ENCODE results near the gene FMNL3. TPM values are rescaled to one million over a fixed set of nuclear protein-coding genes. Genes with fewer than 3 reads are reported as not detected.

Gene FMNL3
- total RNA-seq, 1 donor from 2014 or later = 58.4 TPM

DNA sequence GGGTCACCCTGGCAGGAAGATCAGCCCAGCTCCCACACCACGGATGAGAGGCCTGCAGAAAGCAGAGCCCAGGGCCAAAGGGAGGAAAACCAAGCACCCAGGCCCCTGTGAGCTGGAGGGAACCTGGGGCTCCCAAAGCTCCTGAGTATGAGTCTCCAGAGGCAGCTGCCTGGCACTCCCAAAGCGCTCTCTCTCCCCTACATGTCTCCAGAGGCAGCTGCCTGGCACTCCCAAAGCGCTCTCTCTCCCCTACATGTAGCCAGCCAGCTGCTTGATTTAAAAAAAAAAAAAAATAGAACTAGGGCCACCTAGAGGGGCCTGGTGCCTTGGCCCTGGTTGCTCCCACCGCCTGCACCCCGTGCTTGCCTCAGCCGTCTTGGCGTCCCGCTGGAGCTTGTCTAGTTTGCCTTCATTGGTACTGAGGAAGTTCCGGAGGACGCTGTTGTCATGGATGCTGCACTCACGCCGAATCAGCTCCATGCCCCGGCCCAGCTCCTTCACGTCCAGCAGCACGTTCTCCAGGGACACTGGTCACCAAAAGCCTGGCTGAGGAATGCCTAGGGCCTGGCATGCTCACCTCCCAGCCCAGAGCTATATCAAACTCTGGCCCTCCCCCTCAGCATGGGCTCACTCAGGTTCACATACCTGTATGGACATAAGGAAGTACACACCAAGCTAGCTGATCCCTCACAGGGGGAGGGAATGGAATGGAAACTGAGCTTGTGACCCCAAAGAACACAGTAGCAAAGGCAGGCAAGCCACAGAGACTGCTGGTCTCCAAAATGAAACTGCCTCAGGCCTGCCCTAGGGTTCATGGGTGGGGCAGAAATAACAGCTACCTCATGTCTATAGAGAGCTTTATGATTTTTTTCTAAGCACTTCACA is 59.1 kb downstream of the FMNL3 start:
- H3K4me1 ChIP-seq (ENCODE audit: insufficient read depth, low read length) = no peaks in the 10 kb centered on the region
- no peaks in the 10 kb centered on the region for H3K27me3 Mint-ChIP-seq (ENCODE audit: low read depth, unreplicated experiment)
- no peak overlapping the region for H3K9ac ChIP-seq (ENCODE audit: low read length)
- H3K4me1 Mint-ChIP-seq (ENCODE audit: low read depth, unreplicated experiment) = peaks cover 18% of the 10 kb centered on the region
- no peak for DNase-seq (ENCODE audit: low read depth)
- no peaks in the 10 kb centered on the region for H3K27me3 ChIP-seq (ENCODE audit: insufficient read depth, low read length)
- H4K20me1 ChIP-seq (ENCODE audit: insufficient read depth, low read length) = peaks cover 4% of the 10 kb centered on the region
- H3K36me3 ChIP-seq (ENCODE audit: insufficient read depth, low read length) = peaks cover 59% of the 10 kb centered on the region
- no peak for FAIRE-seq
- H3K27ac ChIP-seq (ENCODE audit: low read depth, low read length) = no peak overlapping the region
- no peaks in the 10 kb centered on the region for H3K9me3 Mint-ChIP-seq (ENCODE audit: unreplicated experiment)
- no peak for TF ChIP-seq EZH2 (IDR thresholded peaks at IDR 0.05; ENCODE audit: insufficient read depth, low read length)
- TF ChIP-seq, protein P1, sequence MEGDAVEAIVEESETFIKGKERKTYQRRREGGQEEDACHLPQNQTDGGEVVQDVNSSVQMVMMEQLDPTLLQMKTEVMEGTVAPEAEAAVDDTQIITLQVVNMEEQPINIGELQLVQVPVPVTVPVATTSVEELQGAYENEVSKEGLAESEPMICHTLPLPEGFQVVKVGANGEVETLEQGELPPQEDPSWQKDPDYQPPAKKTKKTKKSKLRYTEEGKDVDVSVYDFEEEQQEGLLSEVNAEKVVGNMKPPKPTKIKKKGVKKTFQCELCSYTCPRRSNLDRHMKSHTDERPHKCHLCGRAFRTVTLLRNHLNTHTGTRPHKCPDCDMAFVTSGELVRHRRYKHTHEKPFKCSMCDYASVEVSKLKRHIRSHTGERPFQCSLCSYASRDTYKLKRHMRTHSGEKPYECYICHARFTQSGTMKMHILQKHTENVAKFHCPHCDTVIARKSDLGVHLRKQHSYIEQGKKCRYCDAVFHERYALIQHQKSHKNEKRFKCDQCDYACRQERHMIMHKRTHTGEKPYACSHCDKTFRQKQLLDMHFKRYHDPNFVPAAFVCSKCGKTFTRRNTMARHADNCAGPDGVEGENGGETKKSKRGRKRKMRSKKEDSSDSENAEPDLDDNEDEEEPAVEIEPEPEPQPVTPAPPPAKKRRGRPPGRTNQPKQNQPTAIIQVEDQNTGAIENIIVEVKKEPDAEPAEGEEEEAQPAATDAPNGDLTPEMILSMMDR (IDR thresholded peaks at IDR 0.05; ENCODE audit: insufficient read depth, low read depth, low read length) = no peak
- no peak overlapping the region for H3K4me3 ChIP-seq (ENCODE audit: insufficient read depth, low read depth, low read length)
- H3K79me2 ChIP-seq (ENCODE audit: insufficient read depth, low read length) = no peaks in the 10 kb centered on the region
- no peak overlapping the region for H2AFZ ChIP-seq (ENCODE audit: low read depth, low read length)
- H3K4me3 Mint-ChIP-seq (ENCODE audit: unreplicated experiment) = no peak overlapping the region
- H3K27ac Mint-ChIP-seq (ENCODE audit: unreplicated experiment) = peak overlapping the region; percentile 41
- no peak overlapping the region for H3K4me2 ChIP-seq (ENCODE audit: low read length)
- peaks cover 37% of the 10 kb centered on the region for H3K36me3 Mint-ChIP-seq (ENCODE audit: low read depth, unreplicated experiment)
- H3K9me3 ChIP-seq (ENCODE audit: insufficient read depth, low read depth, low read length) = no peaks in the 10 kb centered on the region

DNA sequence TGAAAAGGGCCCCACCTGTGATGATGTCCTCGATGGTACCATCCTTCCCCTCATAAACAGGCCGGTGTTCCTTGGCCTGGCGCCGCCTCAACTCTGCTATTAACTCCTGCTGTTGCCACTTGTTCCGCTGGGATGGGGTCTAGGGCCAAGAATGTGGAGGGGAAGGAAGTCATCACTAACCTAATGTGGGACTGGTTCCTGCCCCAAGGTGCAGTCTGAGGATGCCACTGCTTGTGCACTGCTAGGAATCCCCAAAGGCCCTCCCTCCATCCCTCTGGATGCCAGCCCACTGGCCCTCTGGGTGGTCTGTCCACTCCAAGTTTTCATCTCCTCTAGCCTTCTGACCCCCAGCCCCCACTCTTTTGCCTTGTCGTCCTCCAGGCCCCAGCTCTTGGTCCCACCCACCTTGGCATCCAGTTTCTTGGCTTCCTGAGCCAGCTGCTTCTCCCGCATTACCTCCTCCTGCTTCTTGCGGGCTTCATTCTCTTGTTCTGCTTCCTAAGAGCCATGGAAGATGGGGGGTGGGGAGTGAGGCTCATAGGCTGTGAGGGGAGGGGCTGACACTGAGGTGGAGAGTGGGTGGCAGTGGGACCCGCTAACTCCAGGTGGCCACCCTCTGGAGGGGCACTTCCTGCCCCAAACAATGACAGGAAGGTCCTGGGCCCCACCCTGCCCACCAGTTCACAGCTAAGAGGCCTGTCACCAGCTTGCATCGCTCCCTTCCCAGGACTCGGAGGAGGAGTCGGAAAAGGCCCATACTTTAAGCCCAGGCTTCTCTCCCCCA is 60.1 kb downstream of the FMNL3 start:
- no peak overlapping the region for H3K27ac Mint-ChIP-seq (ENCODE audit: unreplicated experiment)
- Histone ChIP-seq H3K4me3 (ENCODE audit: insufficient read depth, low read depth, low read length) (no peak overlapping the region), H3K4me1 (ENCODE audit: insufficient read depth, low read length) (no peaks in the 10 kb centered on the region), H2AFZ (ENCODE audit: low read depth, low read length) (no peak overlapping the region), H3K36me3 (ENCODE audit: insufficient read depth, low read length) (peaks cover 55% of the 10 kb centered on the region), H3K79me2 (ENCODE audit: insufficient read depth, low read length) (no peaks in the 10 kb centered on the region), H3K9me3 (ENCODE audit: insufficient read depth, low read depth, low read length) (no peaks in the 10 kb centered on the region), H3K4me2 (ENCODE audit: low read length) (no peak overlapping the region), H3K27me3 (ENCODE audit: insufficient read depth, low read length) (no peaks in the 10 kb centered on the region), H3K9ac (ENCODE audit: low read length) (no peak overlapping the region), H3K27ac (ENCODE audit: low read depth, low read length) (no peak overlapping the region), H4K20me1 (ENCODE audit: insufficient read depth, low read length) (peaks cover 4% of the 10 kb centered on the region)
- H3K36me3 Mint-ChIP-seq (ENCODE audit: low read depth, unreplicated experiment) = peaks cover 37% of the 10 kb centered on the region
- no peak for DNase-seq (ENCODE audit: low read depth)
- H3K27me3 Mint-ChIP-seq (ENCODE audit: low read depth, unreplicated experiment) = no peaks in the 10 kb centered on the region
- H3K4me1 Mint-ChIP-seq (ENCODE audit: low read depth, unreplicated experiment) = peaks cover 18% of the 10 kb centered on the region
- FAIRE-seq = no peak
- no peak overlapping the region for H3K4me3 Mint-ChIP-seq (ENCODE audit: unreplicated experiment)
- H3K9me3 Mint-ChIP-seq (ENCODE audit: unreplicated experiment) = no peaks in the 10 kb centered on the region
- no peak for TF ChIP-seq EZH2 (IDR thresholded peaks at IDR 0.05; ENCODE audit: insufficient read depth, low read length)
- TF ChIP-seq, protein P1 (IDR thresholded peaks at IDR 0.05; ENCODE audit: insufficient read depth, low read depth, low read length) = no peak

Data from astrocyte (in vitro differentiated cells and primary cell).